Measurements from ENCODE around the gene MYH1. TPM values are rescaled to one million over a fixed set of nuclear protein-coding genes. Genes with fewer than 3 reads are reported as not detected.

The MYH1 gene
- polyA plus RNA-seq, 1 donor (not counting 4 experiments of a cell fraction or from before 2014, with no cell fraction given) = not detected

GRCh38 chr17:10556301-10557005 is 38.1 kb upstream of the MYH1 start:
- no peak overlapping the region for H2AFZ ChIP-seq (ENCODE audit: control insufficient read depth, low read length)
- dilution Hi-C loops (cut with MboI; ENCODE audit: extremely low pct_ligation_motif_present, low sequenced_read_pairs) = no loop called here
- DNase-seq (ENCODE audit: low read depth, low spot score) = no peak
- H3K4me1 ChIP-seq (ENCODE audit: control insufficient read depth, extremely low read depth, insufficient read depth, low read length) = no peaks in the 10 kb centered on the region
- no peaks in the 10 kb centered on the region for H4K20me1 ChIP-seq (ENCODE audit: control insufficient read depth, extremely low read depth, insufficient read depth, low read length)
- no peaks in the 10 kb centered on the region for H3K9me3 ChIP-seq (ENCODE audit: control insufficient read depth, low read depth, low read length)
- TF ChIP-seq CTCF (optimal IDR thresholded peaks at IDR 0.05 in 1 of 3, IDR thresholded peaks at IDR 0.05 in 1 of 3, conservative IDR thresholded peaks at IDR 0.05 in 1 of 3; ENCODE audit: extremely low read depth in 1 of 3, insufficient read depth in 2 of 3, low read length in 3 of 3) = no peak
- H3K4me2 ChIP-seq (ENCODE audit: control insufficient read depth, extremely low read depth, insufficient read depth, low read depth, low read length) = no peak overlapping the region
- H3K9me1 ChIP-seq (ENCODE audit: control insufficient read depth, extremely low read depth, insufficient read depth, low read length) = no peaks in the 10 kb centered on the region
- no peak for FAIRE-seq
- no peak overlapping the region for H3K4me3 ChIP-seq (ENCODE audit: control insufficient read depth in 2 of 3, extremely low read depth in 1 of 3, insufficient read depth in 2 of 3, low read depth in 1 of 3, low read length in 3 of 3)
- H3K27me3 ChIP-seq (ENCODE audit: control insufficient read depth, extremely low read depth, insufficient read depth, low read length) = no peaks in the 10 kb centered on the region
- no peaks in the 10 kb centered on the region for H3K79me2 ChIP-seq (ENCODE audit: control insufficient read depth, insufficient read depth, low read length)
- H3K27ac ChIP-seq (ENCODE audit: control insufficient read depth, insufficient read depth, low read length) = no peak overlapping the region
- H3K36me3 ChIP-seq (ENCODE audit: control insufficient read depth in 2 of 2, extremely low read depth in 1 of 2, insufficient read depth in 2 of 2, low read length in 2 of 2) = no peaks in the 10 kb centered on the region
- H3K9ac ChIP-seq (ENCODE audit: control insufficient read depth, extremely low read depth, insufficient read depth, low read length) = no peak overlapping the region

- Histone ChIP-seq H3K9me1 (ENCODE audit: control insufficient read depth, extremely low read depth, insufficient read depth, low read length) (no peaks in the 10 kb centered on the region), H3K4me1 (ENCODE audit: control insufficient read depth, extremely low read depth, insufficient read depth, low read length) (no peaks in the 10 kb centered on the region), H2AFZ (ENCODE audit: control insufficient read depth, low read length) (no peak overlapping the region), H4K20me1 (ENCODE audit: control insufficient read depth, extremely low read depth, insufficient read depth, low read length) (no peaks in the 10 kb centered on the region), H3K4me2 (ENCODE audit: control insufficient read depth, extremely low read depth, insufficient read depth, low read depth, low read length) (no peak overlapping the region), H3K9ac (ENCODE audit: control insufficient read depth, extremely low read depth, insufficient read depth, low read length) (no peak overlapping the region), H3K27me3 (ENCODE audit: control insufficient read depth, extremely low read depth, insufficient read depth, low read length) (no peaks in the 10 kb centered on the region), H3K36me3 (ENCODE audit: control insufficient read depth in 2 of 2, extremely low read depth in 1 of 2, insufficient read depth in 2 of 2, low read length in 2 of 2) (no peaks in the 10 kb centered on the region), H3K9me3 (ENCODE audit: control insufficient read depth, low read depth, low read length) (no peaks in the 10 kb centered on the region), H3K79me2 (ENCODE audit: control insufficient read depth, insufficient read depth, low read length) (no peaks in the 10 kb centered on the region), H3K27ac (ENCODE audit: control insufficient read depth, insufficient read depth, low read length) (no peak overlapping the region), H3K4me3 (ENCODE audit: control insufficient read depth in 2 of 3, extremely low read depth in 1 of 3, insufficient read depth in 2 of 3, low read depth in 1 of 3, low read length in 3 of 3) (no peak overlapping the region)
- dilution Hi-C loops (cut with MboI; ENCODE audit: extremely low pct_ligation_motif_present, low sequenced_read_pairs) = no loop called here
- FAIRE-seq (no peak), DNase-seq (ENCODE audit: low read depth, low spot score) (no peak)
- TF ChIP-seq EZH2 (IDR thresholded peaks at IDR 0.05; ENCODE audit: low read length) (no peak), CTCF (optimal IDR thresholded peaks at IDR 0.05 in 1 of 3, IDR thresholded peaks at IDR 0.05 in 1 of 3, conservative IDR thresholded peaks at IDR 0.05 in 1 of 3; ENCODE audit: extremely low read depth in 1 of 3, insufficient read depth in 2 of 3, low read length in 3 of 3) (no peak)
These were observed 31.7 kb upstream of the MYH1 start for GRCh38 chr17:10550014-10550413.
